Activated CD4-positive, alpha-beta T cell treated with anti-CD3 and anti-CD28 coated beads, Interleukin-2, Interleukin-4, amounts not matched to agents 100 ng/mL and 50 ng/mL, durations not matched to agents 16 hours and 8 hours (primary cell): ENCODE measurements around the gene FGF2.

Source experiments
- DNase-seq: peaks from one replicate; pipeline ENCODE4 v3.0.0-alpha.2; 2020; ENCODE audit warnings: low spot score

Gene FGF2

DNA sequence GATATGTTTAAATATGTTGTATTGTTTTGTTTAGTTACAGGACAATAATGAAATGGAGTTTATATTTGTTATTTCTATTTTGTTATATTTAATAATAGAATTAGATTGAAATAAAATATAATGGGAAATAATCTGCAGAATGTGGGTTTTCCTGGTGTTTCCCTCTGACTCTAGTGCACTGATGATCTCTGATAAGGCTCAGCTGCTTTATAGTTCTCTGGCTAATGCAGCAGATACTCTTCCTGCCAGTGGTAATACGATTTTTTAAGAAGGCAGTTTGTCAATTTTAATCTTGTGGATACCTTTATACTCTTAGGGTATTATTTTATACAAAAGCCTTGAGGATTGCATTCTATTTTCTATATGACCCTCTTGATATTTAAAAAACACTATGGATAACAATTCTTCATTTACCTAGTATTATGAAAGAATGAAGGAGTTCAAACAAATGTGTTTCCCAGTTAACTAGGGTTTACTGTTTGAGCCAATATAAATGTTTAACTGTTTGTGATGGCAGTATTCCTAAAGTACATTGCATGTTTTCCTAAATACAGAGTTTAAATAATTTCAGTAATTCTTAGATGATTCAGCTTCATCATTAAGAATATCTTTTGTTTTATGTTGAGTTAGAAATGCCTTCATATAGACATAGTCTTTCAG is 68.8 kb downstream of the FGF2 start:
- DNase-seq: no peak

DNA sequence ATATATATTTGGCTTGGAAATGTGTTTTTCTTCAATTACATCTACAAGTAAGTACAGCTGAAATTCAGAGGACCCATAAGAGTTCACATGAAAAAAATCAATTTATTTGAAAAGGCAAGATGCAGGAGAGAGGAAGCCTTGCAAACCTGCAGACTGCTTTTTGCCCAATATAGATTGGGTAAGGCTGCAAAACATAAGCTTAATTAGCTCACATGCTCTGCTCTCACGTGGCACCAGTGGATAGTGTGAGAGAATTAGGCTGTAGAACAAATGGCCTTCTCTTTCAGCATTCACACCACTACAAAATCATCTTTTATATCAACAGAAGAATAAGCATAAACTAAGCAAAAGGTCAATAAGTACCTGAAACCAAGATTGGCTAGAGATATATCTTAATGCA is 69.6 kb downstream of the FGF2 start:
- no peak for DNase-seq

DNA sequence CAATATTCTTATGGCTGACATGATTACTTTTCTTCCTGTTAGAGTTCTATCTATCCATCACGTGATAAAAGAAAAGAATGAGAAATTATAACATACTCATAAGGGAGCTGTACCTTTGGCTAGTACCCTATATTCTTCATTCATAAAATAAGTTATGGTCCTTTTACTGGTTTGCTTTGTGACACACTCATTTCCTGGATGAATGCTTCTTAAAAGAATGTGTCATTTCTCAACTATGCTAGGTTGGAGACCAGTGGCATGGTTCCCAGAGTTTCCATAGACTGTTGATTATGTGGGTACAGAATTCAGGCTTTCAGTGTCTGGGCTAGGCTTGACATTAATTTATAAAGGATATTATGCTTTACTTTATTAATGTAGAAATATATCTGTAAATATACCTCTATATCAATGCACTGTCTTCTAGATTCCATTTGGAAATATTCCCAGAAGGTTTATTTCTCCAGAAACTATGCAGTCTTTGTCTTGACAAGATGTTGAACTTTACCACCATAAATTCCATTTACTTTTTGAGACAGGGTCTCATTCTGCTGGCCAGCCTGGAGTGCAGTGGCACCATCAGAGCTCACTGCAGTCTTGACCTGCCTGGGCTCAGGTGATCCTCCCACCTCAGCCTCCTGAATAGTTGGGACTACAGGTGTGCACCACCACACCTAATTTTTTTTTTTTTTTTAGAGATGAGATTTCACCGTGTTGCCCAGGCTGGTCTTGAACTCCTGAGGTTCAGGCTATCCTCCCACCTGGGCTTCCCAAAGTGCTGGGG is 71.9 kb downstream of the FGF2 start:
- no peak for DNase-seq

DNA sequence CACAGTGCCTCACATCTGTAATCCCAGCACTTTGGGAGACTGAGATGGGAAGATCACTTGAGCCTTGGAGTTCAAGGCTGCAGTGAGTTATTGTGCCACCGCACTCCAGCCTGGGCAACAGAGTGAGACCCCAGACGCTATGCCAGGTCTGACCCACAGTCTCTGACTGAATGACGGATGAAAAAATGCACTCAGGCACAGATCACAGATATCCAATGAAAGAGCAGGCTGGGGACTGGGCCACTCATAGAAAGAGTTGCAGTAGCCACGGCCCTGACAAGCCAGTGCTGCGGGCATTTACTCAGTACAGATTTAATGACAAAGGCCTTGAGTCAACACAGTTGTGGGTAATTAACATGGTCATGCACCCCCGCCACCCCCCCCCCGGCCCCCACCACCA is 73.1 kb downstream of the FGF2 start:
- DNase-seq: no peak

DNA sequence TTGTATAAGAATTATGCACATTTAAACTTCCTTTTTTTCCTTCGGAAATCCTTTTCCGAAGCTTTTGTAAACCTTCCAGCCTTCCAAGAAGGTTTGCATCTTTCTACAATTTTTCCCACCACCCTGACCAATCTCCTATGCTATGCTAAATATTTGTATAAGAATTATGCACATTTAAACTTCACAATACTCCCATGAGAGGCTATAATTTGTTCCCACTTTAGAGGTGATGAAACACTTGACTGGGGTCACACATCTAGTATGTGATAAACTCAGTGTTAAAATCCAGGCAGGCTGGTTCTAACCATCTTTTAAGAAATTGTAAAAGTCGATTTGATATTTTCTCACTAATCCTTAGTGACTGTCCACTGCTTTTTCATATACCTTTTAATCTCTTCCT is 73.7 kb downstream of the FGF2 start:
- no peak for DNase-seq

DNA sequence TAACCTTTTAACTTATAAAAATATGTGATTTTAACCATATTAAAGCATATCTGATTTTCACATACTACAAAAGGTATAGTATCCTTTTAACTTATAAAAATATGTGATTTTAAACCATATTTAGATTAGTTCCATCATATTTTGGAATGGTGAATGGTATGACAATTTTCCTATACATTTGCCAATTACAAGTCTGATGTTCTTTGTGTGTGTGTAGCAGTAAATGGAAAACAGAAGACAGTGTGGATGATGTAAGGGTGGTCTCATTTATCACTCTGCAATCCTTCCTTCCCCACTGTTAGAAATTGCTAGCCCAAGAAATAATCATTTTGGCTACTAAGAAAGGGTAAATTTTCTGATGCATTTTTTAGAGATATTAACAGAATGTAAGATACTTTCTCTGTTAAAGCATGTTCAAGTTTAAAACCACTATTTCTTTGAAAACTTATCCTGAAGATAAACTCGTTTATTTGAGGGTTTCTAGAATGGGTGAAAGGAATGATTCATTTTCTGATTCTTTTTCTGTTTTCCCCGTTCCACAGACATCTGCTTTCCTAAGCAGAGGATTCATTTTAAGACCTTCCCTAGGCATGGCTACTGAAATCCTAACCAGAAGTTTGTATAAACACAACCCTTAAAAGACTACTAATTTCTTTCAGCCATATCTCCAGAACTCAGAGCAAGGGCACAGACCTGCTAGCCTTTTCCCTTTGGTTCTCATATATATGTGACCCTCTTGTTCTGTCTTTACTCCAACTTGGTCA is 74.8 kb downstream of the FGF2 start:
- no peak for DNase-seq

DNA sequence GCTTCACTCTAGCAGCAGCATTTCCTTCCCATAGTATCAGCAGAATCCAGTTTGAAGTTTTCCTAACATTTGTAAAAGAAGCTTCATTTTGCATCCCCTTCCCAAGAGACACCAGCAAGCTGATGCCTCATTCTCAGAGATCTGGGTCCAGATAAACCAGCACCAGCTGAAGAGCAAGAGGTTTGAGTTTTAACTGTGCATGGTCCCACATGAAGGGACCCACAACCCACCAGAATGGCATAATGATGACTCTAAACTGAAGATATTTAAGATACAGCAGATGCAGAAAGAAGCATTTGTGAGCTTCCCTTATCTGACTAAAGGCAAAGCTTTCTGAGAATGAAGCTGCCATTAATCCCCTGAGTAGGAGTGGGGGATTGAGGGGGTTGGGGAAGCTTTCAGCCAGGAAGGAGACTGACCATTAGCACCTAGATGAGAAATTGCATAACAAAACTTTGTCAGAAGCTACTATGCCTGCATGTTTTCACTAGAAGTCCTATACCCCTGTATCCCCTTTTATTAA is 77.2 kb downstream of the FGF2 start:
- no peak for DNase-seq

DNA sequence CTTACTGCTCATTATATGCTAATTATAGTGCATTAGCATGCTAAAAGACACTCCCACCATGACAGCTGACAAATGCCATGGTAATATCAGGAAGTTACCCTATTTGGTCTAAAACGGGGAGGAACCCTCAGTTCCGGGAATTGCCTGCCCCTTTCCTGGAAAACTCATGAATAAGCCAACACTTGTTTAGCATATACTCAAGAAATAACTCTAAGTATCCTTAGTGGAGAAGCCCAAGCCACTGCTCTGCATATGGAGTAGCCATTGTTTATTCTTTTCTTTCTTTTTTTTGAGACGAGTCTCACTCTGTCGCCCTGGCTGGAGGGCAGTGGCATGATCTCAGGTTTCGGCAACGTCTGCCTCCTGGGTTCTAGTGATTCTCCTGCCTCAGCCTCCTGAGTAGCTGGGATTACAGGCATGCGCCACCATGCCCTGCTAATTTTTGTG is 80.3 kb downstream of the FGF2 start:
- DNase-seq: no peak

DNA sequence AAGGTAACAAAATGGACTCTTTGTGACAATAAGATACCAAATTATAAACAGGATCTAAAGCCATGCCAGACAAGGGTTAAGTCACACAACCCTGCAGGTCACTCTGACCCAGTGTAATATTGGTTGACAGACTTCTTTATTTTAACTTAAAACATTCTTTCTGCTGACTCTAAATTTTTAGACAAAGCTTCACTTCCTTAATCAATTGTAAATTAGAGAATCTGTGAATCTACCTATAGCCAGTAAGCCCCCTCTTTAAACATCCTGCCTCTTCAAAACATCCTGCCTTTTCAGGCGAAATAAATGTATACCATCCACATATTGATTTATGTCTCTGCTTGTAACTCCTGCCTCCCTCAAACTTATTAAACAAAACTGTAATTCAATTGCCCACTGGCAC is 81.6 kb downstream of the FGF2 start:
- no peak for DNase-seq

DNA sequence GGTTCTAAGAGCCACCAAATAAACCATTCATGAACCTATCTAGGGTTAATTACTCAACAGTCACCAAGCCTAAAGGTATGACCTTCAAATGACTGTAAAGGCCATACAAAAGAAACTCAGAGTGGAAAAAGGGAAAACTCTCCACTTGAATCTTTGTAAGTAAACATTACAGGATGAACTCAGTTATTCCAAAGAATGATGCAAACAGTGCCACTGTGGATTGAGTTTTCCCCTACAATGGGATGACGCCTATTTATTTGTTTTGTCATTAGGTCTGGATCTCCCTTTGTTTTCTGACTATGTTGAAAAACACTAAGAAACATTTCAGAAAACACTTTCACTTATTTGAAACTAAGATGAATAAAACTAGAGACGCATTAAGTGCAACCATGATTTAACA is 83.1 kb downstream of the FGF2 start:
- DNase-seq: no peak

DNA sequence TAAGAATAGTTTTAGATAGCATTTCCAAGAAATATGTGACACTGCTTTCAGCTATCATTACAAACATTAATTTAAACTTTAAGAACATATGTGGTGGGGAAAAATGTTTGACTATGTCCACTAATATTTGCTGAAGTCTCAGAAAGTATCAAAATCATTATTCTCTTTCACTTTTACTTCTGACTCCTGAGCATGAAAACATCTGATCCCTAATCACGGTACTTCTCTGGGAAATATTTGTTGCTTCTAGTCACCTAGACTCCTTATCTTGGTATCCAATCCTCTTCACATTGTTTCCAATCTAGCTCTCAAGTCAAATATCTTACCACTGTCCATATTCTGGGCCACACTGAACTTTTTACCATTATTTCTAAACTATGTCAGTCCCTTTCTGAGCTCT is 85.0 kb downstream of the FGF2 start:
- no peak for DNase-seq

DNA sequence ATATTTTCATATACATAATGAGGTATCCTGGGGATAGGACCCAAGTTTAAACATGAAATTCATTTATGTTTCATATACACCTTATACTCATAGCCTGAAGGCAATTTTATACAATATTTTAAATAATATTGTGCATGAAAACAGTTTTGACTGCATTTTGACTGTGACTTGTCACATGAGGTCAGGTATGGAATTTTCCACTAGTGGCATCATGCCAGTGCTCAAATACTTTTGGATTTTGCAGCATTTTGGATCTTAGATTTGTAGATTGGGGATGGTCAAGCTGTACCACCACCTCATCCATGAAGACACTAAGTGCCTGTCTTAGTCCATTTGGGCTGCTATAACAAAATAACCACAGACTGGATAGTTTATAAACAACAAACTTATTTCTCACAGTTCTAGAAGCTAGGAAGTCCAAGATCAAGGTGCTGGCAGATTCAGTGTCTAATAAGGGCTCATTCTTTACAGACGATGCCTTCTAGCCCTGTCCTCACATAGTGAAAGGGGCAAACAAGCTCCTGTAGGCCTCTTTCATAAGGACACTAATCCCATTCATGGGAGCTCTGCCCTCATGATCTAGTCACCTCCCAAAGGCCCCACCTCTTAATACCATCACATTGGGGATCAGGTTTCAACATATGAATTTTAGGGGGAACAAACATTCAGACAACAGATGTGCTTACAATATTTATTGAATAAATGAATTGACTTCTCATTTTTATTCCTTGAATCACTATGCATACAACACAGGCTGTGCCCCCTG is 86.4 kb downstream of the FGF2 start:
- DNase-seq: no peak

DNA sequence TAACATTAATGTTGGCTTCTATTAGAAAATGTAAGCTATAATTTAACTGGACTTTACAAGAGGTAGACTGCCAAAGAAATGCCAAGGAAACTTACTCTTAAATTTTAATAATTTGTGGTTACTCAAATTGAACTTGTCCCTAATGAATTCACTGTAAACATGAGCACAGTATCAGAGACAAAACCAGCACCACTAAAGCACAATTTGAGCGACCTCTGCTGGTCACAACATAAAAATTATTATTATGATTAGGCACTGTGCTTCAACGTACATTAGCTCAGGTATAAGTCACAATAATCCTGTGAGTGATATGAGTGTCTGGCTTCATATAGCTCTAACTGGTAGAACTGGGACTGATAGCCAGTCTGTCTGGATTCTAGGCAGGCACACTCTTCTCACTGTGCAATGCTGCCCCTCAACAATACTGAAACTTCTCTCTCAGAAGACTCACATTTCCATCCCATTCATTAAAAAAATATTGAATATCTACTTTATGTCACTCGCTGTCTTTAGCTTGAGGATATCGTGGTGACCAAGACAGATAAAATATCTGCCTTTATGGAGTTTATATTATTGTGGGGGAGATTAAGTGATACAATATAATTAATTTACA is 87.8 kb downstream of the FGF2 start:
- peak; percentile 50 for DNase-seq

DNA sequence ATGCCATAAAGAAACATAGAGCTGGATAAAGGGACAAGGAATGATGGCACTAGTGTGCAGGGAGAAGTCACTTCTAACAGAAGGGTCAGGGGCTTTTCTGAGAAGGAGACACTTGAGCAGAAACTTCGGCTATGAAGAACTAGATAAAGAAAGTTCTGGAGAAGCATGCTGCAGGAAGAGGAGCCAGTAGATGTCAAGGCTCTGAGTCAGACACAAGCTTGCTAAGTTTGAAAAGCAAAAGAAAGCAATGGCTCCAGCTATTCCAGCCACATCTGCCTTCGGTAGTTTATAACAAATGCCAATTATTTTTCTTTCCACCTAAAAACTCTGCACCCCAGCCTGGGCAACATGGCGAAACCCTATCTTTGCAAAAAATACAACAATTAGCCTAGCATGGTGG is 88.3 kb downstream of the FGF2 start:
- no peak for DNase-seq

DNA sequence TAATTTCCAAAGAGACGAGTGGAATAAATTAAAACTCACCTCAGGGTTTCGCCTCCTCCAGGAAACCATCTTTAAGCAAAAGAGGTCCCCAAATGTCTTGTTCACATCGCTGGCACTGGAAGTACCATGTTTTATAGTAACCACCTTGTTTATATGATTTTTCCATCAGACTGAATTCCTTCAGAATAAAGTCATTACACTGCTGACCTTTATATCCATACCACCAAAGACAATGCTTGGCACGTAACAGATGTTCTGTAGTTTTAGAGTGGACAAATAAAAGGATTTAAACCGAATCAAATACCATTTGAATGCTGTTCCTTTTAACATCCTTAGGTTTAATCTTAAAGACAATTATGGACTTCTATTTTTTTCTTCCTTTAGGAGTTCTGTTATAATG is 91.1 kb downstream of the FGF2 start:
- DNase-seq: no peak

DNA sequence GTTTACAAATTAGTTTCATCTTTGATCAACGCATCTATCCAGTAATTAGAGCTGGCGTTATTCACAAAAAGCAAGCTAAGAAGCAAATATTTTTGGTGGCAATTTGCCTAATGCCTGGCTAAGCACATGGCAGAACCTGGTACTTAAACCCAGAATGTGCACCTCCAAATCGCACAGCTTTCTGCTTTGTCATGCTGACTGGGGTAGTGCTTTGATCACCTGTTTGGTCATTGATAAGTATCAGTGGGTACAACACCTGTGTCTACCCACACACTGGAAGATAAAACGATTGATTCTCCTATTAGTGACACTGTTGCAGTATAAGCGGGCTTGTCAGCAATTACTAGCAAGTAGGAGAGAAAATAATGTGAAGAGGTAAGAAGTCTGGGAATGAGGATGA is 93.8 kb downstream of the FGF2 start:
- no peak for DNase-seq

DNA sequence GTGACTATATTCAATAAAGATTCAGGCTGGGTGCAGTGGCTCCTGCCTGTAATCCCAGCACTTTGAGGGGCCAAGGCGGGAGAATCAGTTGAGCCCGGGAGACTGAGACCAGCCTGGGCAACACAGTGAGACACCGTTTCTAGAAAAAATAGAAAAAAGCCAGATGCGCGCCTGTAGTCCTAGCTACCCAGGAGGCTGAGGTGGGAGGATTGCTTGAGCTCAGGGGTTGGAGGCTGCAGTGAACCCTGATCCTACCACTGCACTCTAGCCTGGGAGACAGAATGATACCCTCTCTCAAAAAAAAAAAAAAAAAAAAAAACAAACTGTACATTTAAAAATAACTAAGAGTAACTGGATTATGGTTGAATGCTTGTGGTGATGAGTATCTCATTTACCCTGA is 94.7 kb downstream of the FGF2 start:
- no peak for DNase-seq

DNA sequence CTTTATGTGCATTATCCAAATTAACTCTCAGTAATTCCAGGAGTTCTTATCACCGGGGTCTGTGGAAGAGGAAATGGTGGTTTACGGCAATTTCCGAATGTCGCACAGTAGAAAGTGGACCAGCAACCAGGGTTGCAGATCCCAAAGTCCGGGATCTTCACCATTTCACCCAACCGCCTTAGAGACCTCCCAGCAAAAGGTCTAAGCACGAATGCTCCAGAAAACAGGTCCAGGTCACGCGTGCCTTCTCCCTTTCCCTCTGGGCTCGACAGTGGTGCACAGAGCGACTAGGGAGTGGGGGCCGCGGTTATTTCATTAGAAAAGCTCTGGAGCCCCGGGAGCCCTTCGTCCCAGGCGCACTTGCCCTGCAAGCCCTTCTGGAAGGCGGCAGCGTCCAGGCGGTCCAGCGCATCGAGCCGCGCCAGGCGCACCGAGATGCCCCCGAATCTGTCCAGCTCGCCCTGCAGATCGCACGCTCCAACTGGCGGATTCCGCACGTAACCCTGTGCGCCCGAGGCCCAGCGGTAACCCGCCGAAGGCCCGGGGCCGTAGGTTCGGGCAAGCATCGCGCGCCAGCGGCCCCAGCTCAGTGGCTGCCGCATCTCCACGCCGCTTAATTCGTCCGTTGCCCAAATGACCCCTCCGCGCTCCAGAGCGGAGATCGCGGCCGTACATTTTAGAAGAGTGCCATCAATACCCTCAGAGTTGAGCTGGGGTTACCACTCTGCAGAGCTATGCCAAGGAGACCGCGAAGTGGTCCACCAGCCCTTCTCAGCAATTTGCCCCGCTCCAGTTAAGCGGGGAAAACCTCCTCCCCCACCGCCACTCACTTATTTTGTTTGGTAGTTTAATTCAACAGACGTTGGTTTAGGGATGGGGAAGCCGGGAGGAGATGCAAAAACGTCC is 95.6 kb downstream of the FGF2 start, which contains the start of gene NUDT6:
Gene NUDT6 (minus strand): TSS at position 627 of the 906 bp plus-strand sequence. CDS start 25 bp downstream, at position 602.
- DNase-seq: peak; percentile 60

DNA sequence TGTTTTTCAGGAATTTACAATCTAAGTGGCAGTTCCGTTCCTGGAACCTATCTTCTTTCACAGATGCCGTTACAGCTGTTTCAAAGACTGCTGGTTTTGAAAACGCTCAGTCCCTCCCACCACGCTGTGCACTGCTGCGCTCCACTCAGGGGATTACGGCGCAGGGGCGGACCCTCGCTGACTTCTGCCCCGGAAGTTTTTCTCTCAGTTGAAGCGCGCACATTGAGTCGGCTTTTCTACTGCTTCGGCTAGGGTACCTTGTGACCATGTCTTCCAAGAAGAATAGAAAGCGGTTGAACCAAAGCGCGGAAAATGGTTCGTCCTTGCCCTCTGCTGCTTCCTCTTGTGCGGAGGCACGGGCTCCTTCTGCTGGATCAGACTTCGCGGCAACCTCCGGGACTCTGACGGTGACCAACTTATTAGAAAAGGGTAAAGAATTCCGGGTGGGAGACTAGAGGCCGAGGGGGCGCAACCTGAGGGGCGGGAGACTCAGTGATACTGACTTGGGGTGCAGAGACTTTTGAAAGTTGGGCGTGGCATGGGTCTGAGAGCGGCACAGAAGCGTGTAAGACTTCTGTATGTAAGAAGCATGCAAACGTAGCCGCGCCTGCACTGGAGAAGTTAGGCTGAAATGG is 96.4 kb downstream of the FGF2 start:
- peak; percentile 94 for DNase-seq

DNA sequence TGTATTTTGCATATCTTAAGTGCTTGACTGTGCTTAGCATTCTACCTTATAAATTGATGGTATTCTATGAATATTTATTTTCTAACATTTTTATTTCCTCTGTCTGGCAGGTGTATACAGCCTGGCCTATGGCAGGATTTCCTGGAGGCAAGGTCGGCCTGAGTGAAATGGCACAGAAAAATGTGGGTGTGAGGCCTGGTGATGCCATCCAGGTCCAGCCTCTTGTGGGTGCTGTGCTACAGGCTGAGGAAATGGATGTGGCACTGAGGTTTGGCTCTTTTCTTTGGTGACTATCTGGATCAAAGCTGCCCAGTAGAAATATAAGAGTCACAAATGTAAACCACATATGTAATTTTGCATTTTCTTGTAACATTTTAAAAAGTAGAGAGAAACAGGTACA is 102.3 kb downstream of the FGF2 start:
- DNase-seq: no peak
